ENCODE results near the gene VCAM1.
"Not testable (repeated sequence)": the region's sequence is repeated elsewhere in the genome, so short reads cannot be mapped to it uniquely, and the experiment has no call there.

The VCAM1 gene

GRCh38 chr1:100781728-100782127 is 62.2 kb downstream of the VCAM1 start:
- not testable (repeated sequence) for DNase-seq

GRCh38 chr1:100782473-100783039 is 63.0 kb downstream of the VCAM1 start:
- no peak for DNase-seq

- peak; percentile 51 for DNase-seq
Observed at GRCh38 chr1:100785470-100786052, 66.0 kb downstream of the VCAM1 start.

GRCh38 chr1:100786870-100787269 is 67.3 kb downstream of the VCAM1 start:
- no peak for DNase-seq

Measured in EL (cell line).